H9 (cell line): ENCODE results near the gene GLT1D1. TPM values are rescaled to one million over a fixed set of nuclear protein-coding genes. Genes with fewer than 3 reads are reported as not detected.
A peak's percentile ranks its signal among the peaks of the same experiment; 100 is the strongest.

ENCODE experiments used
- DNase-seq: peaks from one replicate; pipeline ENCODE4 v3.0.0-alpha.2; 2017
- H2AFZ ChIP-seq: one replicate; pipeline ENCODE4 v1.6.1; 2013; ENCODE audit warnings: mild to moderate bottlenecking, low read length, control low read depth, moderate library complexity
- H2AK5ac ChIP-seq: 2 replicates; pipeline ENCODE4 v1.6.1; 2013; ENCODE audit warnings: low read length, control low read depth, mixed read lengths; ENCODE audit not compliant: insufficient read length
- H2BK120ac ChIP-seq: one replicate; pipeline ENCODE4 v1.6.1; 2013; ENCODE audit warnings: low read depth, mild to moderate bottlenecking, low read length, control low read depth, inconsistent platforms; ENCODE audit not compliant: poor library complexity, severe bottlenecking
- H2BK12ac ChIP-seq: 2 replicates; pipeline ENCODE4 v1.6.1; 2013; ENCODE audit warnings: low read length, control low read depth, mixed read lengths, low read depth; ENCODE audit not compliant: insufficient read length
- H2BK15ac ChIP-seq: 2 replicates; pipeline ENCODE4 v1.6.1; 2013; ENCODE audit warnings: low read depth, low read length, control low read depth
- H2BK20ac ChIP-seq: one replicate; pipeline ENCODE4 v1.6.1; 2013; ENCODE audit warnings: low read depth, mild to moderate bottlenecking, low read length, control low read depth, inconsistent platforms; ENCODE audit not compliant: poor library complexity, severe bottlenecking
- H2BK5ac ChIP-seq: 2 replicates; pipeline ENCODE4 v1.6.1; 2013; ENCODE audit warnings: low read length, control low read depth, mixed read lengths; ENCODE audit not compliant: insufficient read length
- H3K14ac ChIP-seq: 2 replicates; pipeline ENCODE4 v1.6.1; 2013; ENCODE audit warnings: low read length, control low read depth; ENCODE audit not compliant: insufficient read depth
- H3K18ac ChIP-seq: 2 replicates; pipeline ENCODE4 v1.6.1; 2013; ENCODE audit warnings: low read depth, mild to moderate bottlenecking, mixed read lengths, low read length, control low read depth; ENCODE audit not compliant: insufficient read length
- H3K23ac ChIP-seq: 2 replicates; pipeline ENCODE4 v1.6.1; 2013; ENCODE audit warnings: low read length, control low read depth, mixed read lengths, low read depth; ENCODE audit not compliant: insufficient read length
- H3K23me2 ChIP-seq: 2 replicates; pipeline ENCODE4 v1.6.1; 2013; ENCODE audit warnings: low read depth, mild to moderate bottlenecking, mixed read lengths, low read length, control low read depth; ENCODE audit not compliant: insufficient read length, poor library complexity, severe bottlenecking
- H3K27ac ChIP-seq: 2 replicates; pipeline ENCODE4 v1.5.1; 2013; ENCODE audit warnings: low read length, control low read depth, mixed read lengths, low read depth; ENCODE audit not compliant: insufficient read length
- H3K27me3 ChIP-seq: 2 replicates; pipeline ENCODE4 v1.6.1; 2013; ENCODE audit warnings: low read length, control low read depth, inconsistent platforms; ENCODE audit not compliant: insufficient read depth
- H3K4ac ChIP-seq: 2 replicates; pipeline ENCODE4 v1.6.1; 2013; ENCODE audit warnings: low read depth, mild to moderate bottlenecking, control low read depth, inconsistent platforms, low read length, moderate library complexity
- H3K4me1 ChIP-seq: 2 replicates; pipeline ENCODE4 v1.6.1; 2013; ENCODE audit warnings: low read length, control low read depth, inconsistent platforms; ENCODE audit not compliant: insufficient read depth
- H3K4me2 ChIP-seq: 2 replicates; pipeline ENCODE4 v1.6.1; 2013; ENCODE audit warnings: low read length, control low read depth, mixed read lengths; ENCODE audit not compliant: insufficient read length, insufficient read depth
- H3K56ac ChIP-seq: 2 replicates; pipeline ENCODE4 v1.6.1; 2013; ENCODE audit warnings: low read depth, mild to moderate bottlenecking, mixed read lengths, low read length, control low read depth; ENCODE audit not compliant: insufficient read length
- H3K79me1 ChIP-seq: 2 replicates; pipeline ENCODE4 v1.6.1; 2013; ENCODE audit warnings: low read depth, mild to moderate bottlenecking, moderate library complexity, low read length, control low read depth, inconsistent platforms; ENCODE audit not compliant: insufficient read depth, poor library complexity, severe bottlenecking
- H3K79me2 ChIP-seq: 2 replicates; pipeline ENCODE4 v1.6.1; 2013; ENCODE audit warnings: low read length, control low read depth, inconsistent platforms; ENCODE audit not compliant: insufficient read depth
- H3K9ac ChIP-seq: 2 replicates; pipeline ENCODE4 v1.6.1; 2013; ENCODE audit warnings: low read length, control low read depth, mixed read lengths; ENCODE audit not compliant: insufficient read length; ENCODE audit errors: extremely low read depth
- H3K9me3 ChIP-seq: one replicate; pipeline ENCODE4 v1.6.1; 2013; ENCODE audit warnings: low read depth, low read length, inconsistent platforms; ENCODE audit not compliant: control insufficient read depth
- H3T11ph ChIP-seq: one replicate; pipeline ENCODE4 v1.6.1; 2013; ENCODE audit warnings: mild to moderate bottlenecking, low read length, control low read depth, inconsistent platforms
- H4K20me1 ChIP-seq: one replicate; pipeline ENCODE4 v1.6.1; 2013; ENCODE audit not compliant: control insufficient read depth, insufficient read length, insufficient read depth
- H4K5ac ChIP-seq: 2 replicates; pipeline ENCODE4 v1.6.1; 2013; ENCODE audit warnings: low read depth, mild to moderate bottlenecking, mixed read lengths, low read length, control low read depth; ENCODE audit not compliant: insufficient read length
- H4K8ac ChIP-seq: replicated peaks from 2 replicates; pipeline ENCODE4 v1.6.1; 2013; ENCODE audit warnings: low read length, control low read depth, mixed read lengths, low read depth; ENCODE audit not compliant: insufficient read length
- H4K91ac ChIP-seq: 2 replicates; pipeline ENCODE4 v1.6.1; 2013; ENCODE audit warnings: low read depth, mild to moderate bottlenecking, moderate library complexity, mixed read lengths, low read length, control low read depth; ENCODE audit not compliant: insufficient read length
- H3K27ac Mint-ChIP-seq, 3 experiments: 2 replicates in 2 of 3; 3 replicates in 1 of 3; pipeline ENCODE4 v1.8.0; 2020 to 2021; ENCODE audit warnings: mixed read lengths in 3 of 3, mild to moderate bottlenecking in 1 of 3, moderate library complexity in 1 of 3
- H3K27me3 Mint-ChIP-seq: 2 replicates; pipeline ENCODE4 v1.8.0; 2021; ENCODE audit warnings: low read depth, mild to moderate bottlenecking, moderate library complexity, mixed read lengths
- H3K36me3 Mint-ChIP-seq, 3 experiments: 2 replicates in 2 of 3; 3 replicates in 1 of 3; pipeline ENCODE4 v1.8.0; 2020 to 2021; ENCODE audit warnings: low read depth in 3 of 3, mixed read lengths in 3 of 3; ENCODE audit not compliant: insufficient read depth in 1 of 3
- H3K4me1 Mint-ChIP-seq, 2 experiments: 2 replicates each; pipeline ENCODE4 v1.8.0; 2020; ENCODE audit warnings: mixed read lengths in 2 of 2
- H3K4me3 Mint-ChIP-seq, 2 experiments: 2 replicates in 1 of 2; 3 replicates in 1 of 2; pipeline ENCODE4 v1.8.0; 2020 to 2021; ENCODE audit warnings: mild to moderate bottlenecking in 2 of 2, mixed read lengths in 2 of 2, moderate library complexity in 1 of 2
- H3K9me3 Mint-ChIP-seq, 2 experiments: 2 replicates in 1 of 2; 3 replicates in 1 of 2; pipeline ENCODE4 v1.8.0; 2020; ENCODE audit warnings: mild to moderate bottlenecking in 2 of 2, mixed read lengths in 2 of 2, moderate library complexity in 1 of 2
- WGBS: extraction: QIAGEN DNeasy Blood & Tissue Kit; methylation state at CpG from one replicate; pipeline ENCODE4 v1.1.7; 2013; ENCODE audit warnings: missing lambda C conversion rate, low lambda C conversion rate, mixed read lengths; ENCODE audit not compliant: insufficient read length; ENCODE audit errors: extremely low coverage; 5-methylcytosine and 5-hydroxymethylcytosine counted together
- total RNA-seq: library from RNA; stranded (reverse); gene quantifications from 2 replicates; pipeline ENCODE4 v1.2.1, GENCODE V29; 2021
- TF ChIP-seq, protein P1 (sequence below): fragments of 200-600 bp; sonication (generic); conservative IDR thresholded peaks from 3 replicates; pipeline ENCODE4 v1.8.0; 2021; ENCODE audit warnings: antibody characterized with exemption, mild to moderate bottlenecking

Gene GLT1D1
- total RNA-seq, 1 experiment from 2014 or later = 7.0 TPM

DNA sequence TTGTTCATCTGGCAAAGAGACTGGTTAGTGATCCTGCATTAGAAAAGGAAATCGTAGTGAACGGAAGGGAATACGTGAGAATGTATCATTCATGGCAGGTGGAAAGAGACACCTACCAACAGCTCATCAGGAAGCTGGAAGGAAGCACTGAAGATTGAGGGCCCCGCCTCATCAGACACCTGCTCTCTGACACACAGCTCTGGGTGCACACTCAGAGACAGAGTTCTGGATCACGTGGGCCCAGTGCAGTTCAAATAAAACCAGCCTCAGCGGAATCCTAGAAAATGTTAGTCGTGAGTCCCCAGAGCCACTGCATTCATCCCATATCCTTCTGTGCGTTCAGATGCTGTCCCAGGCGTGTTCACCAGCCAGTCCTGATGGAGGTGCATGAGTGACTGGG is 129.7 kb downstream of the GLT1D1 start:
- Histone ChIP-seq H2BK120ac (no peak overlapping the region), H3K4me2 (no peak overlapping the region), H3K79me2 (no peaks in the 10 kb centered on the region), H4K8ac (no peak overlapping the region), H2BK20ac (no peak overlapping the region), H4K20me1 (no peaks in the 10 kb centered on the region), H3K9me3 (no peaks in the 10 kb centered on the region), H2BK5ac (no peak overlapping the region), H3K27ac (no peak overlapping the region), H3K23ac (no peak overlapping the region), H3K27me3 (no peaks in the 10 kb centered on the region), H3K14ac (no peak overlapping the region), H2AFZ (no peak overlapping the region), H3K9ac (no peak overlapping the region), H3K4me1 (no peaks in the 10 kb centered on the region; the same call in 1 of the 2 replicates), H2AK5ac (no peak overlapping the region), H3K56ac (no peak overlapping the region), H2BK12ac (no peak overlapping the region), H3K23me2 (no peaks in the 10 kb centered on the region), H3T11ph (no peak overlapping the region), H3K79me1 (no peaks in the 10 kb centered on the region), H3K4ac (no peak overlapping the region), H4K91ac (no peak overlapping the region), H4K5ac (no peak overlapping the region), H2BK15ac (no peak overlapping the region), H3K18ac (no peak overlapping the region)
- whole genome bisulfite sequencing = no CpG with 5 or more reads among the region's 9 CpGs
- peaks cover 25 to 51% of the 10 kb centered on the region in 2 experiments for H3K4me1 Mint-ChIP-seq
- DNase-seq = no peak
- H3K27ac Mint-ChIP-seq = peak overlapping the region in 1 of 3 experiments; percentile 68; a peak in 1 of 7 replicates
- H3K9me3 Mint-ChIP-seq = no peaks in the 10 kb centered on the region
- H3K27me3 Mint-ChIP-seq = peaks cover 13% of the 10 kb centered on the region
- H3K4me3 Mint-ChIP-seq = no peak overlapping the region
- H3K36me3 Mint-ChIP-seq = no peaks in the 10 kb centered on the region
- TF ChIP-seq, protein P1, sequence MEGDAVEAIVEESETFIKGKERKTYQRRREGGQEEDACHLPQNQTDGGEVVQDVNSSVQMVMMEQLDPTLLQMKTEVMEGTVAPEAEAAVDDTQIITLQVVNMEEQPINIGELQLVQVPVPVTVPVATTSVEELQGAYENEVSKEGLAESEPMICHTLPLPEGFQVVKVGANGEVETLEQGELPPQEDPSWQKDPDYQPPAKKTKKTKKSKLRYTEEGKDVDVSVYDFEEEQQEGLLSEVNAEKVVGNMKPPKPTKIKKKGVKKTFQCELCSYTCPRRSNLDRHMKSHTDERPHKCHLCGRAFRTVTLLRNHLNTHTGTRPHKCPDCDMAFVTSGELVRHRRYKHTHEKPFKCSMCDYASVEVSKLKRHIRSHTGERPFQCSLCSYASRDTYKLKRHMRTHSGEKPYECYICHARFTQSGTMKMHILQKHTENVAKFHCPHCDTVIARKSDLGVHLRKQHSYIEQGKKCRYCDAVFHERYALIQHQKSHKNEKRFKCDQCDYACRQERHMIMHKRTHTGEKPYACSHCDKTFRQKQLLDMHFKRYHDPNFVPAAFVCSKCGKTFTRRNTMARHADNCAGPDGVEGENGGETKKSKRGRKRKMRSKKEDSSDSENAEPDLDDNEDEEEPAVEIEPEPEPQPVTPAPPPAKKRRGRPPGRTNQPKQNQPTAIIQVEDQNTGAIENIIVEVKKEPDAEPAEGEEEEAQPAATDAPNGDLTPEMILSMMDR = no peak
